GM21786 (cell line): ENCODE measurements around the gene FBXO22.
"Not testable (repeated sequence)": the region's sequence is repeated elsewhere in the genome, so short reads cannot be mapped to it uniquely, and the experiment has no call there.

Source experiments
- ATAC-seq: cut with Tn5 transposase; IDR thresholded peaks from one replicate; pipeline ENCODE4 v1.9.1; 2021; ENCODE audit not compliant: unreplicated experiment

Gene FBXO22

GRCh38 chr15:75976766-75977165 lies 73.1 kb downstream of the FBXO22 start:
- ATAC-seq = not testable (repeated sequence)

GRCh38 chr15:75981149-75981815 lies 77.6 kb downstream of the FBXO22 start:
- ATAC-seq = no peak

GRCh38 chr15:75982468-75982867 lies 78.8 kb downstream of the FBXO22 start:
- no peak for ATAC-seq

- not testable (repeated sequence) for ATAC-seq
Measured at GRCh38 chr15:75984706-75985105, 81.0 kb downstream of the FBXO22 start.

DNA sequence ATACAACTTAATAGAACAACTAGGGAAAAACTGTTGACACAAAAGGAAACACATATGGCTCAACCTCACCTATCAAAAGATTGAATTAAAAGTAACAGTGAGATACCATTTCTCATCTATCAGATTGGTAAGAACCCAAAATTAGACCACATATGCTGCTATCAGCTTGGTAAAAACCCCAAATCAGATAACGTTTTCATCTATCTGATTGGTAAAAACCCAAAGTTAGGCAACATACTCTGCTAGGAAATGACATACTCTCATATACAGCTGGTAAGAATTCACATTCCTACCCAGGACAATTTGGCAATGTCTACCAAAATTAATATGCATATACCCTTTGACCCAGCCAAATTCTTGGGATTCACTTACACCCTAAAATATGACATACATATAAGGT lies 82.3 kb downstream of the FBXO22 start:
- no peak for ATAC-seq

- ATAC-seq = no peak
Measured at GRCh38 chr15:75989045-75989444, 85.4 kb downstream of the FBXO22 start.

- no peak for ATAC-seq
Measured at GRCh38 chr15:75989875-75990274, 86.2 kb downstream of the FBXO22 start.
